Activated CD8-positive, alpha-beta memory T cell treated with anti-CD3 and anti-CD28 coated beads for 36 hours (primary cell): ENCODE data around the gene SPTSSB. TPM values are rescaled to one million over a fixed set of nuclear protein-coding genes. Genes with fewer than 3 reads are reported as not detected.

ENCODE experiments used
- CTCF ChIA-PET: fragments of 350-600 bp; sonication (Branson Sonifier 250); formaldehyde crosslinking; loops from one replicate; lab custom pipeline; 2021; ENCODE audit warnings: antibody characterized with exemption; lab: Charles Lee
- POLR2A ChIA-PET: fragments of 350-600 bp; sonication (Branson Sonifier 250); formaldehyde crosslinking; loops from one replicate; lab custom pipeline; 2021; ENCODE audit warnings: antibody characterized with exemption; lab: Charles Lee
- total RNA-seq, 2 experiments: library from RNA; stranded (reverse); gene quantifications; one replicate each; pipeline ENCODE4 v1.2.3, GENCODE V29; 2021

Gene SPTSSB
- total RNA-seq, 2 experiments from 2014 or later: not detected

DNA sequence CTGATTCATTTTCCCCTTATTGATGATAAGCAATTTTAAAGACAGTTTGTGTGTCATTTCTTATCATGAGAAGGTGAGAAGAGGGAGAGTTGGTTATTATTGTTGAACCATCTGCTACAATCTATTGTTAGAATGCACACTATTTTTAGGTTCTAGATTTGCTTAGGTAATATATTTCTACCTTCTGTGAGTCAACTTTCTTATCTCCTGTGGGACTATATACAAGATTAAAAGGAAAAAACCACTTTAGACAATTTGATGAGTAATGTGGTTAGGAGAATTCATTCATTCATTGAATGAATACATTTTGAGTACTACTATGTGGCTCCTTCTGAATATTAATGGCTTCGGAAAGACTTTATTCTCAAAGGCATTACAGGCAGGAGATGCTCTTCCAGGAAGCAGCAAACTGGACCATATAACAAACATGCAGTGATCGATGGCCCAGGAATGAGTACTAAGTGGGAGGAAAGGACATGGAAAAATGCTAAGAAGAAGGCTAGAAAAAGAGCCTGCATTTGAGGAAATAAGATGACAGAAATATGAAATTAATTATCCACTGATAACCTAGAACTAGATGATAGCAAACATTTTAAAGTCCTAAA lies 22.4 kb downstream of the SPTSSB start:
- ChIA-PET POLR2A (no interaction called here), CTCF (no interaction called here)

DNA sequence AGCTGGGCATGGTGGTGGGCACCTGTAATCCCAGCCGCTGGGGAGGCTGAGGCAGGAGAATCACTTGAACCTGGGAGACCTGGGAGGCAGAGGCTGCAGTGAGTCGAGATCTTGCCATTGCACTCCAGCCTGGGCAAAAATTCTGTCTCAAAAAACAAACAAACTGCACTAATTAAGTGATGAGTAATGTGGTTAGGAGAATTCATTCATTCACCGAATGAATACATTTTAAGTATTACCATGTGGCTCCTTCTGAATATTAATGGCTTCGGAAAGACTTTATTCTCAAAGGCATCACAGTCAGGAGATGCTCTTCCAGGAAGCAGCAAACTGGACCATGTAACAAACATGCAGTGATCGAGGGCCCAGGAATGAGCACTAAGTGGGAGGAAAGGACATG lies 23.6 kb downstream of the SPTSSB start:
- ChIA-PET POLR2A (no interaction called here), CTCF (no interaction called here)

DNA sequence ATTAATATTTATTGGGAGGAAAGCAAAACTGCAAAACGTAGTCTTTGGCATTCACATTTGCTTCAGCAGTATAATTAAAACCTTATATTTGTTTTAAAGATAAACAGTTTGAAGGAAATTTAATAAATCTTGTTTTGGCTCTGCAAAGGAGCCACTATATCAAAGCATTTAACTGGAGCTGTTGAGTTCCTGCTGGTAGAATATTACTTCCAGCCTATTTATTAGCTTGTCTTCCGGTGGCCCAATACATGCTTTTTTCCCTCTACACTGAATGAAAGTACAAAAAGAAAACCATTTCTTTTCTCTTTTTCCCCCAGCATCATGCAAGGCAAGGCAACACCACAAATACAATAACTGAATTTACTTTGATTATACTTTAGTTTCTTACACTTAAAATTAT lies 26.3 kb downstream of the SPTSSB start:
- POLR2A ChIA-PET: no interaction called here
- CTCF ChIA-PET: no interaction called here

DNA sequence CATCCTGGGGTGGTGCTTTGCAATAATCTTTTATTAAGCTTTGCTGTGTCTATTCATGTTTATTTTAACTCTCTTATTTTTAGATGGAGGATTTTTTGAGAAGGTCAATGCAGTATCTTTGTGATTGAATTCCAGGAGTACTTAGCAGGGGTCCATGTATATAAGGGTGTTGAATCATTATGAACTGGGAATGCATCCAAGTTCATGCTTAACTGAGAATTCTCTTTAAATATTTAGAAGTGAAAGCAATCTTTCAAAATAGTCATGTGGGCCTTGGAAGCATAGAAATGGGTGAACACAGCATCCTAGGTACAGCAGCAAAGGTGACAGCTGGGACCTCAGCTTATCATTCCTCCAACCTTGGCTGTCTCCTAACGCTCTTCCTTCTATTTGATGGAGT lies 27.3 kb downstream of the SPTSSB start:
- POLR2A ChIA-PET: no interaction called here
- CTCF ChIA-PET: no interaction called here

DNA sequence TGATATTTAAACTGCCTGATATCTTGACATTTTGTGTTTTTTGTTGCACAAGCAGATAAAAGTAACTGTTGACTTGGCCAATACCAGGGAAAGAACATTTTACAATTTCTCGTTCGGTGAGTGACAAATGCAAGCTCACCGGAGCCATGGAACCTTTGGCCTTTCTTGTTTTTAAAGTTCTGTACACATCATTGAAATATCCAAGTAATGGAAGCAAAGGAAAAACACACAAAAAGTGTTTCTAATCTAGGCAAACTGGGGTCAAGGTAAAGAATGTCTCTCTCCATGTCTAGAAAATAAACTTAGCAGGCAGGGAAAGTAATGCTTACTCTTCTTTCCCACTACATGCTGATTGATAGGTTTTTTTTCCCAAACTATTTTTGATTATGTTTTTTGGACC lies 27.8 kb downstream of the SPTSSB start:
- CTCF ChIA-PET: no interaction called here
- POLR2A ChIA-PET: no interaction called here

DNA sequence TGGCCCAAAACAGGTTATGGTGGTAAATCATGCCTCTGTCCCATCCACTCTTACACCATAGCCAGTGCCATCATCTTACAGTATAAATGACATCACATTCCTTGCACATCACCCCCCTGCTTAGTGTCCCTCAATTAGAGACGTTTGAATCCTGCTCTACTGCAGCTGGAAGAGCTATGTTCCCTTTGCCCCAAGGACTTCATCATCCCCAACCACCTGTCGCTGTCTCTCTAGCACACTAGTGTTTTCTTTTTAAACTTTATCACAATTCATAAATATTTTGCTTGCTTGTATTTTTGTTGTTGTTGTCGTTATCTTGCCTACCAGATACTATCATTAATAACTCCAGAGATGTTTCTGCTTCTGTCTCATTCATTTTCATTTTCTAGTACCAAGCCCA lies 28.7 kb downstream of the SPTSSB start:
- ChIA-PET CTCF (no interaction called here), POLR2A (no interaction called here)

DNA sequence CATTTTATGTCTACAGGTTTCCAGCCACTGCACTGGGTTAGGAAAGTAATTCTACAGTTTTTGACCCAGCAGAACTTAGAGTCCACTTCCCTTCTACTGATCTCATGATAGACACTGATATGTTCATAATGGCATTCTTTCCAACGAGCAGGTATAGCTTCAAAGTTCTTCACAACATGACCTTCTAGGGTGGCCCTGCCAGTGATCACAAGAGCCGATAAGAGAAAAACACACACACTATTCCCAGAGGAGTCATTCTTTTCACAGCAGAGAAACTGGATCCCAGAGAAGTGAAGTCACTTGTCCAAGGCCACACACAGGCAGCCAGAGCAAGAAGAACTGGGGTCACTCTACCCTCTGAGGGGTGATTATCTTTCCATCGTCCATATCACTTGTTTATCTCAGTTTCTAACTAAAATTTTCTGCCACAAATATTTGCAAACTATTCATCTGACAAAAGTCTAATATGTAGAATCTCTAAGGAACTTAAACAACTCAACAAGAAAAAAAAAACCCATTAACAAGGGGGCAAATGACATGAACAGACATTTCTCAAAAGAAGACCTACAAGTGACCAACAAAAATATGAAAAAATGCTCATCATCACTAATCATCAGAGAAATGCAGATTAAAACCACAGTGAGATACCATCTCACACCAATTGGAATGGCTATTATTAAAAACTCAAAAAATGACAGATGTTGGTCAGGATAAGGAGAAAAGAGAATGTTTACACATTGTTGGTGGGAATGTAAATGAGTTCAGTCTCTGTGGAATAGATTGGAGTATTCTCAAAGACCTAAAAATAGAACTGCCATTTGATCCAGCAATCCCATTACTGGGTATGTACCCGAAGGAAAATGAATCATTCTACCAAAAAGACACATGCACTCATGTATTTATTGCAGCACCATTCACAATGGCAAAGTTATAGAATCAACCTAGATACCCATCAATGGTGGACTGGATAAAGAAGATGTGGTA lies 31.5 kb downstream of the SPTSSB start:
- CTCF ChIA-PET: no interaction called here
- POLR2A ChIA-PET: no interaction called here

DNA sequence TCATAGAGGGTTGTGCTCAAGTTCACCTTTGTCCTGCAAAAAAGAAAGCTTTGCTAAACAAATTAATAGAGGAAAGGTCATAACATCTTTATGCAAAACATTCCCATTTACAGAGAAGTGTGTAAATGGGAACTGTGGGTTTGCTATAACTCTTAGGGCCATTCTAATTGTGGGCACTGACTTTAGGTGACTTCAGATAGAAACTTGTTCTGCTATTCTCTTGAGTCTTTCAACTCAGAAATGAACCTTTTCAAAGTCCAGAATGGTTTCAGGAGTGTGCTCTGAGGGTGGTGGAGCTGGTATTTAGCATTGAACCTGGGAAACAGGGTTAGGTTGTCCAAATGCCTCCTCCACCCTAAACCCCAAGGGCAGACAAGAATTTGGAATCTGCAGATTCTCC lies 34.0 kb downstream of the SPTSSB start:
- CTCF ChIA-PET: no interaction called here

DNA sequence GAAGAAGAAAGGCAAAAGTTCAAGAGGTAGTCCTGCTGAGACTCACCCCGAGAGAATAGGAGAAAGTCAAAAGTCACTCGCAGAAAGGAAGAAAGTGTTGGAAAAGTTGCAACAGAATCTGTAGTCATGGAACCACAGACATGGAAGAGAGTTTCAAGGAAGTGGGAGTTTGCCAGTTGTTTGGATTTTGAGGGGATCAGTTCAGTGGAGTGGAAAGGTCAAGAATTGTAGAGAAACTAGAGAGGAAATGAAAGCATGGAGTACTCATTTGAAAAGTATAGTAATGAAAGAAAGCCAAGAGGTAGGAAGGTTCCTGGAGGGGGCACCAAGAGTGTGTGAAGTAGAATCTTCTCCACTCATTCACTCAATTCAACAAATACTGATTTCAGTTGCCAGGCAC lies 34.7 kb downstream of the SPTSSB start:
- POLR2A ChIA-PET: no interaction called here
- CTCF ChIA-PET: no interaction called here

More for the DNA sequence above, 34.0 kb downstream of the SPTSSB start:
- POLR2A ChIA-PET: no interaction called here

DNA sequence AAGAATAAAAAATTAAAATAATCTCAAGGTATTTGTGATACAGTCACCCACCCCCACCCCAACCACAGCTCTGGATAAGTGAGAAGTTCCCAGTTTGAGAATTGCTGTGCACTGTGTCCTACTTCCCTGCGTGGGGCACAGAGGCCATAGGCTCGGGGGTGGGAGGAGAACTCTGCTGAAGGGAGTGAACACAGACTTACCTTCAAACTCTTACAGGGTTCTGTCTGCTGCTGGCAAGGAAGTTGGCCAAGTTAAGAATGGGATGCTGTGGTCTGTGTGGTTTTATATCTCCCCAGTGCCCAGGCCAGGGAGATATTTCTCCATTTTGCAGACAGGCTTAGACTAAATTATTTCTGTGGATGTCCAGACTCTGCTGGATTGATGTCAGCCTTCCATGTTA lies 37.6 kb downstream of the SPTSSB start:
- CTCF ChIA-PET: no interaction called here
- POLR2A ChIA-PET: no interaction called here

DNA sequence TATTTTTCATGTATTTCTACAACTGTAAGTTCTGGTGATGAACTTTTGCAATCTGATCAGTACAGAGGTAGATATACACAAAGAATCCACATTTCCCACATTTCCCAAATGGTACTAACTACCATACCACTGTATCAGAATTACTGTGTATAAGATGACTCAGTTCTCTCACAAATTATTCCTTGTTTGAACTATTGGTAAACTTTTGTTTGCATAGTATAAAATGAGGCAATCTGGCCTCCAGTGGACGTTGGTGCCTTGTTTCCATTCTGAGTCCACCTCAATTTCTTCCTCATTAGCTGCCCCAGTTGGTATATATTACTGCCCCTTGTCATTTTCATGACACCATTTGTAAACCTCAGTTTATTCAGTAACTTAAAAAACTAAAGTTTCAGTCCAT lies 38.5 kb downstream of the SPTSSB start:
- POLR2A ChIA-PET: no interaction called here
- CTCF ChIA-PET: no interaction called here

DNA sequence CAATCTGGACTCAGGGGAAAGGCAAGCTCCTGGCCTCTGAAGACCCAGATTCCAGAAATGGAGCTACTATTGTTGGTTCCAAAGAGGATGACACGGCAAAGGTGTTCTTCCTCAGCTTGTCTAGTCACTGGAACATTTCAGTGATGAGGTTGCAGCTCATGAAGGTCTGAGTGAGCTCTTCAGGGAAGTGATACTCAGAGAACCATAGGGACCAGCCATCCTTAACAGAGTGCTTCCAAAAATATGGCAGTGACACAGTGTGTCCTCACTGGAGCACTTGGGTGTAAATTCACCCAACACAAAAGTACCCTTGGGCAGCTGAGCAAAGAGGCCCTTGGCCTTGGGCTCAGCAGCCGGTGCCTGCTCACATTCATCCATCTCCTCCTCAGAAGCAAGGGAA lies 46.3 kb downstream of the SPTSSB start:
- CTCF ChIA-PET: no interaction called here
- POLR2A ChIA-PET: no interaction called here

DNA sequence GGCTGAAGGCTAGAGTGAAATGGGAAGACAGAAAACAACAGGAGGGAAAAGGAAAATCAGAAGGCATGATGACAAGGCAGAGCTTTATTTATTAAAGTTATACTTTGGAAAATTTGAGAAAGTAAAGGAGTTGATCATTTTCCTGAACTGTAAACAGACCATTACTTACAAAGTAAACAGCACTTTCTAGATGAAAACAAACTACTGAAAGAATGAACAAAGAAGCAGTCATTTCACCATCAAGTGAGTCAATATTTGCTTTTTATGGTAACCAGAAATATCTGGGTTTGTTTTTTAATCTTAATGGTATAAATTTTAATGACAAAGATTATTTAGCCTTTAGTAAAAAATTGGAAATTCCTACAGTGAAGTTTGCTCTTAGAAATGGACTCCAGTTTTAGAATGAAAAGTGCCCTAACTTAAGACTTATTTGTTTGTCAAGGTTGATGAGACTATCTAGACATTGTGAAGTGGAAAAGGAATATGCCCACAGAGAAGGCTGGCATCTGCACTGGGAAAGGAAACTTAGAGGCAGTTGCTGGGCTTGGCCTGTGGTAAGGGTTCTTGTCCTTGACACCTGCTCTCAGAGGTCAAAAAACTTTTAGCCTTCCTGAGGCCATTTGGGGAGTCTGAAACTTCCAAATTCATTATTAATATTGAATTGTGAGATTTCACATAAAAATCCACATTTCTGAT lies 47.2 kb downstream of the SPTSSB start:
- ChIA-PET POLR2A (no interaction called here), CTCF (no interaction called here)

DNA sequence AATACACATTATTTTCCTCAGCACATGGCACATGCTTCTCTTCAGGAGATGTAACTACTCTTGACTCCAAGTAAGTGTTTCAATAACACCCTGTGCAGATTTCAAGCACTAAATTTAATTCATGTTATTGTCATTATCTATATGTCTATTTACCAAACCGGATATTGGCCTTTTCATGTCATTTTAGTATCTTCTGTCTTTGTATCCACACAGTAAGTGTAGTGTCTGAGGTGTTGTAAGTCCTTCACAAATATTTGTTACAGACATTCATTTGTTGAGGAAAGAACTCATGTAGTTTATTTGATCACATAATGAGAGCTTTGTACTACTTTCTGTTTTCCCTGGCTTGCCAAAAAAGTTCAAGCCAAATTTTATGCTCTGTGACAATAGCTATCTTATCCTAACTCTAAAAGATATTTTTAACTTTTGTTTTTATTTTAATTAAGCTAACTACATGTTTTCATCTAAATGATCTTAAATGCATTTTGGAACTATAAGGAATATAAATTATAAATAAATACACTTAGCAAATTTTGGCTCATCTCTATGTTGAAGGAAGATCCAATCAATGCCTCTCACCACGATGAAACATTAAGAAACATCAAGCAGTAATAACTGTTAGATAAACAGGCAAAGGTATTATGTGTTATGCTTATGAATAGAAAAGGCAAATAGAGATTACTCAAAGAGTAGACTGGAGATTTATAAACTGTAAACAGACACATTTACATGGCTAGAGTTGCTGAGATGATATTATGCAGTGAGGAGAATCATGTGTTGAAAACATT lies 48.3 kb downstream of the SPTSSB start:
- ChIA-PET CTCF (no interaction called here), POLR2A (no interaction called here)

DNA sequence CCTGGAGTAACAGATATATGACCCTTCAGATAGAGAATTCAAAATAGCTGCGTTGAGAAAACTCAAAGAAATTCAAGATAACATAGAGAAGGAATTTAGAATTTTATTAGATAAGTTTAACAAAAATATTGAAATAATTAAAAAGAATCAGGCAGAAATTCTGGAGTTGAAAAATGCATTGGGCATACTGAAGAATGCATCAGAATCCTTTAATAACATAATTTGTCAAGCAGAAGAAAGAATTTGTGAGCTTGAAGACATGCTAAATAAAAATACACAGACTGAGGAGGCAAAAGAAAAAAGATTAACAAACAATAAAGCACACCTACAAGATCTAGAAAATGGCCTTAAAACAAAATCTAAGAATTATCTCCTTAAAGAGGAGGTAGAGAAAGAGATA lies 50.5 kb downstream of the SPTSSB start:
- POLR2A ChIA-PET: no interaction called here
- CTCF ChIA-PET: no interaction called here

DNA sequence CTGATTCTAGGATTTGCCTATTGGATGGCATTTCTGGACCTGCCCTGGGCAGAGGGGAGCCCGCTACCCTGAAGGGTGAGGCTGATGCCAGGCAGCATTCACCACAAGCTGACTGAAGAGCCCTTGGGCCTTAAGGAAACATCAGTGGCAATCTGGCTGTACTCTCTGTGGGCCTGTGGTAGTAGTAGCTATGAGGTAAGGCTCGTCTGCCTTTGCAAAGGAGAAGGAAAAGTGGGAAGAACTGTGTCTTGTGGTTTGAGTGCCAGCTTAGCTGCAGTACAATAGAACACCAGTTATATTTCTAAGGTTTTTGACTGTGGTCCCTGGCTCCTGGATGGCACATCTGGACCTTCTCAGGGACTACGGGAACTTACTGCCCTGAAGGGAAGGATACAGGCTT lies 51.5 kb downstream of the SPTSSB start:
- CTCF ChIA-PET: no interaction called here
- POLR2A ChIA-PET: no interaction called here

DNA sequence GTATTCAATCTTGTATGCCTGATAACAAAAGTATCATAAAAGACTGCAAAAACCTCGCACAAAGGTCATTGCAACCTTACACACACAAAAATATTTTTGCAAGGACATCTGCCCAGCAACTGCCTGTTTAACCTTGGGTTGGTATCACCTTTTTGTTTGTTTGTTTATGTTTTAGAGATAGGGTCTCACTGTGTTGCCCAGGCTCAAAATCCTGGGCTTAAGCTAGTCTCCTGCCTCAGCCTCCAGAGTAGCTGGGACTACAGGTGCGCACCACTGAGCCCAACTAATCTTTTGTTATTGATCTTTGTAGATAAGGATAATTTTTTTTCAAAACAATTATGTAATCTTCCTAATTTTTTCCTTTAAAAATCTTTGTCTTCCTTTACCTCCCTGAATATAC lies 54.2 kb downstream of the SPTSSB start:
- POLR2A ChIA-PET: no interaction called here
- CTCF ChIA-PET: no interaction called here

DNA sequence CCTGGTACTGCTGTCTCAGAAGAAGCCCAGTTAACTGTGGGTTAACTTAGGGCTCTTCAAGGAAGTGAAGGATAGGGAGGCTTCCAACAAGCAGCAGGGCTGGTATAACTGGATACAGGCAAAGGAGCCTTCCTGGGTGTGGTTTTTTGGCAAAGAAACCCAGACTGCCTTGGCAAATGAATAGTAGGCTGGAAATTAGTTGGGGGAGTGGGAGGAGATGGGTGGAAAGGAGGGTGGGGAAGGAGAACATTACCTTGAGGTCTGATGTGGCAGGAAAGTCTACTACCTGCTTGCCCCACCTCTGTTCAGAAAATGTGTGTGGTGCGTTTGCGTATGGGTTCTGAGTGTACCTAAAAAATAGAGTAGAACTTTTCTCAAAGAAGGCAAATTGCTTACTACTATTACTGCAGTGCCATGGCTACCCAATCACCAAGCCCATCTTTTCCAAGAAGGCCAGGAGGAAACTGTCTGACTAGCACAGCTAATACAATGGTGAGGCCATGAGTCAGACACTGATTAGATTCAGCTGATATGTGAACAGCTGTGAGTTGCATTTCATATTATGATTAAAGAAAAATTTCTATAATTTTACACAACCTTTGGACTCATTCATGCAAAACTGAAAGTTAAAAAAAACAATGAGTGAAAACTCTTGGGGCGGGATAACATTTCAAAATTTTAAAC lies 55.2 kb downstream of the SPTSSB start:
- ChIA-PET CTCF (no interaction called here), POLR2A (no interaction called here)

DNA sequence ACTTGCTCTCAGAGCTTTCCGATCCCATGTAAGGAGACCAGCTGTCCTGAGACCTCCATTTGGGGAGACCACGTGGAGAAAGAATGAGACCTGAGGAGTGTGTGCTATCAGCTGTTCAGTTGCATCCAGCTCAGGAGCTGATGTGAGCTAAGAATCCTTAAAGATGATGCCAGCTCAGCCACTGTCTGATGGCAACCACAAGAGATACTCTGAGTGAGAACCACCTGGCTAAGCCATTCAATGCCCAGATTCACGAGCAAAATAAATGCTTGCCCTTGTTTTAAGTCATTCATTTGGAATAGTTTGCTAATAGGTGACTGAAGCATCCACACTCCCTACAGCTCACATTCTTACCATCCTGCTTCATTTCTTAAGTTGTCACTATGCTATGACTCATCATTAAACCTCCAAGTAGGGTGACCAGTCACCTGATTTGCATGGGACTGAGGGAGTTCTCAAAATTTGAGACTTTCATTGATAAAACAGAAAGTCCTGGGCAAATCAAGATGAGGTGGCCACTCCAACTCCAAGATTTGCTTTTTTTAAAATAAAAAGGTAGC lies 56.4 kb downstream of the SPTSSB start:
- POLR2A ChIA-PET: no interaction called here
- CTCF ChIA-PET: no interaction called here
